T-helper 9 cell (primary cell): ENCODE data around the gene IL17REL.
"Not testable (repeated sequence)": the region's sequence is repeated elsewhere in the genome, so short reads cannot be mapped to it uniquely, and the experiment has no call there.

Experiments
- DNase-seq: peaks from one replicate; pipeline ENCODE4 v3.0.0-alpha.2; 2020

Gene IL17REL

GRCh38 chr22:49954991-49955580 is 57.5 kb downstream of the IL17REL start:
- no peak for DNase-seq

GRCh38 chr22:49954354-49954753 is 58.2 kb downstream of the IL17REL start:
- DNase-seq: no peak

GRCh38 chr22:49953680-49954344 is 58.8 kb downstream of the IL17REL start:
- DNase-seq: no peak

- DNase-seq: no peak
Observed at GRCh38 chr22:49953027-49953679, 59.4 kb downstream of the IL17REL start.

GRCh38 chr22:49951986-49952896 is 60.3 kb downstream of the IL17REL start:
- no peak for DNase-seq

GRCh38 chr22:49951678-49951985 is 60.9 kb downstream of the IL17REL start:
- DNase-seq: no peak

GRCh38 chr22:49951000-49951677 is 61.4 kb downstream of the IL17REL start:
- DNase-seq: no peak

- no peak for DNase-seq
Observed at GRCh38 chr22:49950396-49950994, 62.1 kb downstream of the IL17REL start.

- no peak for DNase-seq
Observed at GRCh38 chr22:49949914-49950292, 62.7 kb downstream of the IL17REL start.

GRCh38 chr22:49948958-49949913 is 63.3 kb downstream of the IL17REL start:
- no peak for DNase-seq

GRCh38 chr22:49948116-49948957 is 64.2 kb downstream of the IL17REL start:
- no peak for DNase-seq

GRCh38 chr22:49947296-49947622 is 65.3 kb downstream of the IL17REL start:
- no peak for DNase-seq

GRCh38 chr22:49946612-49947295 is 65.8 kb downstream of the IL17REL start:
- DNase-seq: no peak

- DNase-seq: not testable (repeated sequence)
Observed at GRCh38 chr22:49945042-49945794, 67.3 kb downstream of the IL17REL start.
